HG02970 (cell line): ENCODE data around the gene LRCH4.
"Not testable (repeated sequence)": the region's sequence is repeated elsewhere in the genome, so short reads cannot be mapped to it uniquely, and the experiment has no call there.

Experiments
- ATAC-seq: cut with Tn5 transposase; IDR thresholded peaks from one replicate; pipeline ENCODE4 v1.9.1; 2021; ENCODE audit warnings: mild to moderate bottlenecking, moderate library complexity, moderate number of reproducible peaks; ENCODE audit not compliant: unreplicated experiment, low FRiP score

Gene LRCH4

GRCh38 chr7:100568896-100569844, 16.8 kb downstream of the LRCH4 start:
- ATAC-seq = no peak

GRCh38 chr7:100568176-100568895, 17.6 kb downstream of the LRCH4 start:
- ATAC-seq = no peak

- ATAC-seq = no peak
These were observed 18.2 kb downstream of the LRCH4 start for GRCh38 chr7:100567751-100568175.

GRCh38 chr7:100567031-100567730, 18.7 kb downstream of the LRCH4 start:
- ATAC-seq = no peak

- no peak for ATAC-seq
These were observed 19.9 kb downstream of the LRCH4 start for GRCh38 chr7:100566018-100566531.

GRCh38 chr7:100565133-100565571, 20.8 kb downstream of the LRCH4 start:
- ATAC-seq = no peak

GRCh38 chr7:100564405-100564804, 21.5 kb downstream of the LRCH4 start:
- not testable (repeated sequence) for ATAC-seq

GRCh38 chr7:100563809-100564400, 22.0 kb downstream of the LRCH4 start:
- ATAC-seq = no peak

- ATAC-seq = no peak
These were observed 22.8 kb downstream of the LRCH4 start for GRCh38 chr7:100563100-100563564.

- no peak for ATAC-seq
These were observed 23.5 kb downstream of the LRCH4 start for GRCh38 chr7:100562195-100563099.

- ATAC-seq = no peak
These were observed 24.3 kb downstream of the LRCH4 start for GRCh38 chr7:100561491-100562194.

GRCh38 chr7:100559127-100559526, 26.8 kb downstream of the LRCH4 start:
- ATAC-seq = no peak

GRCh38 chr7:100556541-100556940, 29.4 kb downstream of the LRCH4 start:
- ATAC-seq = no peak

- no peak for ATAC-seq
These were observed 30.2 kb downstream of the LRCH4 start for GRCh38 chr7:100555701-100556100.

GRCh38 chr7:100553032-100553431, 32.9 kb downstream of the LRCH4 start:
- ATAC-seq = no peak

GRCh38 chr7:100552532-100552931, 33.4 kb downstream of the LRCH4 start:
- ATAC-seq = no peak

GRCh38 chr7:100548446-100548845, 37.5 kb downstream of the LRCH4 start:
- not testable (repeated sequence) for ATAC-seq

GRCh38 chr7:100547872-100548271, 38.1 kb downstream of the LRCH4 start:
- ATAC-seq = no peak
